SK-N-DZ (cell line): ENCODE data around the gene SLX9. TPM values are rescaled to one million over a fixed set of nuclear protein-coding genes. Genes with fewer than 3 reads are reported as not detected.

Experiments used
- DNase-seq: peaks from one replicate; pipeline ENCODE4 v3.0.0-alpha.2; 2015; ENCODE audit warnings: low spot score
- polyA plus RNA-seq, 2 experiments: library from polyadenylated mRNA; depleted of rRNA; stranded (reverse); fragments of >200 nt; gene quantifications; 2 replicates each; pipeline ENCODE4 v1.2.3, GENCODE V29; 2014

The SLX9 gene, protein sequence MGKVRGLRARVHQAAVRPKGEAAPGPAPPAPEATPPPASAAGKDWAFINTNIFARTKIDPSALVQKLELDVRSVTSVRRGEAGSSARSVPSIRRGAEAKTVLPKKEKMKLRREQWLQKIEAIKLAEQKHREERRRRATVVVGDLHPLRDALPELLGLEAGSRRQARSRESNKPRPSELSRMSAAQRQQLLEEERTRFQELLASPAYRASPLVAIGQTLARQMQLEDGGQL
- 17.1 and 23.9 TPM in 2 replicates for polyA plus RNA-seq (2014; cell fraction: cytosol; rRNA removed)
- 12.7 and 14.2 TPM in 2 replicates for polyA plus RNA-seq (2014; cell fraction: nucleus; rRNA removed)

DNA sequence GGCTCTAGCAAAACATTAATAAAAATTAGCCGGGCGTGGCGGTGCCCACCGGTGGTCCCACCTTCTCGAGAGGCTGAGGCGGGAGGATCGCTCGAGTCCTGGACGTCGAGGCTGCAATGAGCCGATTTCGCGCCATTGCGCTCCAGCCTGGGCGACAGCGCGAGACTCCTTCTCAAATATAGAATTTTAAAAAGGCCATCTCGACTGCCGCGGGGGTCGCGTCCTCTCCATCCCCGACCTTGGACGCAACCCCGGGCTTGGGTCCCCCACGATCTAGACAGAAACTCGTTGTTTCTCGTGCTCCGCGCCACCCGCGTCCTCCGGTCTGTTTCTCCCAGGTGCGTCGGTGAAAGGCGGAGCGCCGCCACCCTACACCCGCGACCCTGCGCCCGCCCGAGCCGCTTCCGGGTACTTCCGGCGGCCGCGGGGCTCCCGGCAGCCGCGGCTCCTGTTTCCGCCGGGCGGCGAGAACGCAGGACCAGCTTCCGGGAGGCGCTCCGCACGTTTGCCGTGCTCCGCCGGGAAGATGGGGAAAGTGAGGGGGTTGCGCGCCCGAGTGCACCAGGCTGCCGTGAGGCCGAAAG, at the start of gene SLX9:
Gene SLX9, plus strand, starts transcription at position 498 of the 584 bp plus-strand sequence. Its CDS starts 29 bp downstream, at position 527.
- DNase-seq = peak; percentile 74

DNA sequence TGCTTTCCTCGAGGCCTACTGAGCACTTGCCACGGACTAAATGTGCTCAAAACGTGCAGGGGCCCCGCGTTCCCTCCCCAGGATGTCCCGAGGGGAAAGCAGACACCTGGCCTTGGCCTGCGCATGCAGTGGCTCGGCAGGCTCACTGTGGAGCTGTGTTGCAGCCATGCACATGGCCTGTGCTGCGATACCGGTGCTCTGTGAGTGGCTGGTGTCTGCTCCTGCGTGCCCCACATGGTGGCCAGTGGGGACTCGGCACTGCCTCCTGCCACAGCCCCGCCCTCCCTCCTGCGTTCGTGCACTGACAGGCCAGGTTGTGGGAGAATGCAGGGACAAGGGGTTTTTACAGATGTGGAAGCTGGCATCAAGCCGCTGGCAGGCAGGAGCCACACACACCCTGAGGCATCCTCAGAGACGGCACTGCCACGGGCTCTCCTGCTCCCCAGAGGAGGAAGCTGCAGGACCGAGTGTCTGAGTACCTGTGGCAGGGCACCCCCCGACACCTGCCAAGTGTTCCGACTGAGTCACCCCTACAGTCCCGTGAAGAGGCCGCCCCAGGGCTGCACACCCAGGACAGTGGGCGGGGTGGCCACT, 49.4 kb upstream of the SLX9 start:
- peak; percentile 60 for DNase-seq

DNA sequence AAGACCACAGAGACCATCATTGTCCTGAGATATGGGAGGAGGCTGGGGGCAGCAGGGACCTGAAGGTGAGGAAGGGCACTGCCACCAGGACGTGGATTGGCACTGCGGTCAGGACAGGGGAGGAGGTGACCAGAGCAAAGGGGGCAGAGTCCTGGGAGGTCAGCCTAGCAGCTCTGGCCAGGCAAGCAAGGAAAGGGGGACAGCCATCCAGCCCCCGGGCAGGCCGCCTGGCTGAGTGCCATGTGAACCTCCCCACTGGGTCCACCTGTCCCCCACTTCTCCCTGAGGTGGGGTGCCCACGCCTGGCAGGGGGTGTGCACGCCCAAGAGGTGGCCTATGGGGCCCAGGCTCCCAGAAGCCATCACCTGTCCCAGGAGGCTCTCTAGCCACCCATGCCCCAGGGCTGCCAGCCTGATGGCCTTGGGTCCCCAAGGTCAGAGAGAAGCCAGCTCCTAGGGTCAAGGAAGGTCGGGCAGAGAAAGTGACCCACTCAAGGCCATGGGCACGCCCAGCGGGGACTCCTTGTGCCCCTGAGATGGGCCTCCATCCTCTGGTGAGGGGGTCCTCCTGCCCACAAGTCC, 48.8 kb upstream of the SLX9 start:
- DNase-seq = no peak

DNA sequence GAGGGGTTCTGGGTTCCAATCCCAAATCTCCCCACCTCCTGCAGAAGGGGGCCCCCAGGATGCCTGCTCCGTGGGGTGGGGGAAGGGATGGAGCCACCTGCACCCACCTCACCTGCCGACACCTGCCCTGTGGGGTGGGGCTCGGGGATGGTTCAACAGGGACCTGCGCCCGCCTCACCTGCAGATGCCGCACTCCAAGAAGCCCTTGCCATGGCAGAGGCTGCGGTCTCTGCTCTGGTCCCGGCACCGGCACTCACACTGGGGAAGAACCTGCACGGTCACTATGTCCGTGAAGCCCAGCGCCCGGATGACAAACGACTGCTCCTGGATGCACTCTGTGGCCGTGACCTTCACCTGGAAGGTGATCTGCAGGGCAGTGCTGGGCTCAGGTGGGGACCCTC, 48.2 kb upstream of the SLX9 start:
- no peak for DNase-seq

DNA sequence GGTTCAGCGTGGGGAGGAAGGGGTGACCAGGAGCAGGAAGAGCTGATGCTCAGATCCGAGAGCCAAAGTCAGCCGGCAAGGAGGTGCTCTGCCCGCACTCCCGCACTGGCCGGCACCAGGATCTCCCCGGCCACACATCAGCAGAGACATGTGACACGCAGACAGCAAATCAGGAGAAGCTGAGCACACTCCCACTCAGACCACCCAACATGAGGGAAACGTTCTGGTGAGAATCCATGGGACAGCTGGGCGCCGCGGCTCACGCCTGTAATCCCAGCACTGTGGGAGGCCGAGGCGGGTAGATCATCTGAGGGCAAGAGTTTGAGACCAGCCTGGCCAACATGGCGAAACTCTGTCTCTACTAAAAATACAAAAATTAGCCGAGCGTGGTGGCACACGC, 47.7 kb upstream of the SLX9 start:
- DNase-seq = no peak

DNA sequence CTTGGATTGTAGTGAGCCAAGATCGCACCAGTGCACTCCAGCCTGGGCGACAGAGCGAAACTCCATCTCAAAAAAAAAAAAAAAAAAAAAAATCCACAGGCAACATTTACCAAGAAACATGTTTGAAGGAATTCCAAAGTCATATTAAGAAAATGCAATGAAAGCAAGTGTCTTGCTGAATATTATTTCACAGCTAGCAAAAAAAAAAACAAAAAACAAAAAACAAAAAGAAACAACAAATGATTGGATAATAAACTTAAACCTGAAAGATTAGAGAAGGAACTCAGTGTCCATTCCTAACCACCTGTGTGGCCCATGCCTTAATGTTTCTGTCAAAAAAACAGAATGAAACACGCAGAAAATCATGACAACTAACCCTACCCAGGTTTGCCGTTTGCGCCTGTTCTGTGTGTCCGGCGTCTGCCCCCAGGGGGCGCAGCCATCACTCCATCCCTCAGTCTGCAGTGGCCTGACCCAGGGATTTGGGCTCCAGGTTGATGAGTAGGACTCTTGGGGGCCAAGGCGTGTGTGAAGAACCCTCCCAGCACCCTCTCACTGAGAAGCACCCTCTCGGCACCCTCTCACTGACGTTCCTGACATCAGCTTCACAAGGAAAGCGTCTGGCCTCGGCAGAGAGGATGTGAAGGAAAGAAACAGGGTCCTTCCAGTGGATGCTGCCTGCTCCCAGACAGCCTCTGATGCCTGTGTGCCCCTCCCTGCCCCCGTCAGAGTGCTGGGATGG, 47.1 kb upstream of the SLX9 start:
- DNase-seq = peak; percentile 40

DNA sequence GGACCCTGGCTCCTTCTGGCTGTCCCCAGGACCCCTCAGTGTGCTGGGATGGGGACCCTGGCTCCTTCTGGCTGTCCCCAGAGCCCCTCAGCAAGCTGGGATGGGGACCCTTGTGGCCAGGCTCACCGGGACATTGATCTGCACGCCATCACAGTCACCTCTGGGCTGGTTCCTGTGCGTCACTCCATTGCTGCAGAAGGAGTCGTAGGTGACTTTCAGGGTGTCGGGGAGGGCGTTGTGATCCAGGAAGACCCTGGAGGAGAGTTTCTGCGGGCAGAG, 46.6 kb upstream of the SLX9 start:
- no peak for DNase-seq

DNA sequence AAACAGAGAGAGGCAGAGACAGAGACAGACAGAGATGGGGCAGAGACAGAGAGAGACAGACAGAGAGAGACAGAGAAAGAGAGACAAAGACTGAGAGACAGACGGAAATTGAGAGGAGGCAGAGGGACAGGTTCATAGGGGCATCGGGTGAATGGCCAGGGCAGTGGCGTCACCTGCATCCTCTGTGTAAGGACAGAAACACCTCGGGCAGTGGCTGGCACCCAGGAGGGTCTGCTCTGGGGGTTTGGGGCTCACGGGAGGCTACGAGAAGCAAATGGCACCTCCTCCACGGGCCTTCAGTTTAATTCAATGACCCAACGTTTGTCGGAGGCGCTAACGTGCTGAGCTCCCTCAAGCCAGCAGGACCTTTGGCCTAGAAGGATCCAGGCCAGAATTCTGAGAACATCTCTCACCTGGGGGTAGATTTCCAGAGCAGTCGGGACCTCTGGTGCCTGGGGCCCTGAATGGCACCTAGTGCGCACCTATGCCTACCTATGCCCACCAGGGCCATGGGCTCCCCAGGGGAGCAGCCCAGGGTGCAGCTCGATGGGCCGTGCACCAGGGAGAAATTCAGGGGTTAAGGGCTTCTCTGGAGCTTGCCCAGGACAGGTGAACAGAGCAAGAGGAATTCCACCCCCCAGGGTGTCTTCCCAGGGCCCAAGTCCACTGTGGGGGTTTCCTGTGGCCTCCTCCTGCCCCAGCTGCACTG, 45.7 kb upstream of the SLX9 start:
- no peak for DNase-seq

DNA sequence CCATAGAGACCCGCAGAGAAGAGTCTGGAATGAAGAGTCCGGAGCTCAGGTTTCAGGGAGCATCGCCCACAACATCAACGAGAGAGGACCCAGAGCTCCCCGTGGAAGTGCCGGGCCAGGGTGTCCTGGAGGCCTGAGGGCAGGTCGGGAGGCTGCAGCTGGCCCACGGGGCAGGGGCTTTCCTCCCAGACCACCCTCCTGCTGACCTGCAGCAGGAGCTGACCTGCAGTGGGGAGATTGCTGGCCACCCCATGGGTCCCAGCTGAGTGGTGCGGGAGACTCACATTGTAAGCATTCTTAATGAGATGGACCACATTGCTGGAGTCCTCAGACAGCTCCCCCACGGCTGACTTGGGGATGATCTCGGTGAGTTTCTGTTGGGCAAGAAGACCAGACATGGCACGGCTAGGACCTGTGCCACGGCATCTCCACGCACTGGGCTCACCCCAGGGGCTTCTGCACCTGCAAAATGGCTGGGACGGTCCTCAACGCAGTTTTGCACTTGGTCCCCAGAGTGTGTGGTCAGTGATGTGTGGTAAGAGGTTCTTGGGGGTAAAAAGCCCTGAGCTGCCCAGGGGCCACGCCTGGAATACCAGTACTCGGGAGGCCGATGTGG, 45.0 kb upstream of the SLX9 start:
- no peak for DNase-seq

DNA sequence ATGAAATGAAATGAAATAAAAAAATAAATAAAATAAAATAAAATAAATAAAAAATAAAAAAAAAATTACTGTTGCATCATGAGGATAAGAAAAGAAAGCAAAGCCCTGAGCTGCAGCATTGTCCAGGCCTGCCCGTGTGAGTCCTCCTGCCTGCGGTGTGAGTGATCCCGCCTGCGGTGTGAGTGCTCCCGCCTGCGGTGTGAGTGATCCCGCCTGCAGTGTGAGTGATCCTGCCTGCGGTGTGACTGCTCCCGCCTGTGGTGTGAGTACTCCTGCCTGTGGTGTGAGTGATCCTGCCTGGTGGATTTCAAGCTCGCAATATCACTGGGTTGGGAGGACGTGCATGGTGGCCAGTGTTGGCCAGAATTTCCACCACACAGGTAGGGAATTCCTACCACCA, 44.0 kb upstream of the SLX9 start:
- DNase-seq = no peak

DNA sequence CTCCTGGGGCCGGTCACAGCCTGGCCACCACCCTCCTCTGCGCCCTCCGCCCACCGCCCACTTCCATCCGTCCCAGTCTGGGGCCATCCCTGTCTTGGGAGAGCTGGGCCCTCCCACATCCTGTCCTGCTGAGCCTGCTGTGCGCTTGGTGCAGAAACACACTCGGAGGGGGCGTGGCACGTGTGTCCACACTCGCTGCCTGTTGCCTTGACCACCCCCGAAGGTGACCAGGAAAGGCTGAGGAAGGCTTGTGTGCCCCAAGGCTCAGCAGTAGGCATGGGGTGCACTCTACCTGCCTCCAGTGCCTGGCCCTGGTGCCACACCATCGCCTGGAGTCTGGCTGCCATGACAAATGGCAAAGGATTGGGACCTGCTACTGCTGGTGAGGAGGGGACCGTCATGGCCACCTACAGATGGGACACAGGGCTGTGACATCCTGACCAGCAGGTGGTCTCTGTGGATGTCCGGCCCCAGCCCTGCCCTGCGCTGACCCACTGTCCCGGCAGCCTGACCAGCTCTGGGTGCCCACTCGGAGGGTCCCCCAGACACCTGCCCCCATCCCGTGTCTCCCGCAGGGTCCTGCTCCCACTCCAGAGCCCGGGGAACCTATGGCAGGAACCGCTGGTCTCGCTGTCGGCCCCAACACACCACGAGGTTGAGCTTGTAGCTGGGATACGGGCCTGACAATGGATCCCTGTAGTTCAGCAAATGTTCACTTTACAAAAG, 43.1 kb upstream of the SLX9 start:
- DNase-seq = no peak

DNA sequence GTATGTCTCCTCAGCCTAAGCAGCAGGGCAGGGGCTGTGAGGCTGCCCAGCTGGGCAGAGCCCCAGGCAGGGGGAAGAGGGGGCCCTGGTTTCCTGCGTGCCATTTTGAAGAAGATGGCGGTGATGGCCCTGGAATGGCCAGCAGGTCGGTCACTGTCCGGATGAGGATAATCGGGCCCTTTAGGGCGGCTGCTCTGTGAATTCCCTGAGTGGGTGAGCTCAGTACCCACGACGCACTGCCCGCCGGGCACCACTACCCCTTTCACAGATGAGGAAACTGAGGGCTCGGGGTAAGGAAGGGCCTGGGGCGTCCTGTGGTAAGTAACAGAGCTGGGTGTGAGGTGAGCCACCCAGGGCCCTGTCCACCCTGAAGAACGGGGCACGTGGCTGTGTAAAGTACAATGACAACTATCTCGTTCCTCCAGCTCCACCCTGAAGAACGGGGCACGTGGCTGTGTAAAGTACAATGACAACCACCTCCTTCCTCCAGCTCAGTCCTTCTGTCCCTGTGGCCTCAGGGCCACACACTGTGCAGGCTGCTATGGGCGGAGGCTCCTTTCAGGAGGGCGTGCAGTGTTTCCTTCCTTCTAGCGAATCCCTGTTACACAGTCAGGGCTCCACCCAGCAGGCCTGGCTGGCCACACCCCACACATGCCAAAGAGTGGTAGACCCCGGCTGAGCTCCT, 42.4 kb upstream of the SLX9 start:
- DNase-seq = no peak

DNA sequence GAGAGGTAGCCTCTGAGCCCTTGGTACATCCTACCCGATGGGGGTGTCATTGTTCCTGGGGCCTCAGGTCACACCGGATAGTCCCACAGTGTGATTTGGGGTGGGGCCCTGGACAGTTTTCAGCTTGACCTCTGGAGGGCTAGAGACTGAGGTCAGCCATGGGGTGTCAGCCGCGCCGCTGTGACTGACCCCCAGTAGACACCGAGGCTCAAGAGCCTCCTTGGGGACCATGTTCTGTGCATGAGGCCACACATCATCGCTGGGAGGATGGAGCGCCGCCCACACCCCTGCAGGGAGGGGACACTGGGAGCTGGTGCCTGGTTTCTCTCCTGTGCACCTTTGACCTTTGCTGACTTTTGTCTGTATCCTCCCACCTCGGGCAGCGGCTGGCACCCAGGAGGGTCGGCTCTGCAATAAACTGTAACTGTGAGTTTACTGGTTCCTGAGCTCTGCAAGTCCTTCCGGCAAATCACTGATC, 41.8 kb upstream of the SLX9 start:
- no peak for DNase-seq

DNA sequence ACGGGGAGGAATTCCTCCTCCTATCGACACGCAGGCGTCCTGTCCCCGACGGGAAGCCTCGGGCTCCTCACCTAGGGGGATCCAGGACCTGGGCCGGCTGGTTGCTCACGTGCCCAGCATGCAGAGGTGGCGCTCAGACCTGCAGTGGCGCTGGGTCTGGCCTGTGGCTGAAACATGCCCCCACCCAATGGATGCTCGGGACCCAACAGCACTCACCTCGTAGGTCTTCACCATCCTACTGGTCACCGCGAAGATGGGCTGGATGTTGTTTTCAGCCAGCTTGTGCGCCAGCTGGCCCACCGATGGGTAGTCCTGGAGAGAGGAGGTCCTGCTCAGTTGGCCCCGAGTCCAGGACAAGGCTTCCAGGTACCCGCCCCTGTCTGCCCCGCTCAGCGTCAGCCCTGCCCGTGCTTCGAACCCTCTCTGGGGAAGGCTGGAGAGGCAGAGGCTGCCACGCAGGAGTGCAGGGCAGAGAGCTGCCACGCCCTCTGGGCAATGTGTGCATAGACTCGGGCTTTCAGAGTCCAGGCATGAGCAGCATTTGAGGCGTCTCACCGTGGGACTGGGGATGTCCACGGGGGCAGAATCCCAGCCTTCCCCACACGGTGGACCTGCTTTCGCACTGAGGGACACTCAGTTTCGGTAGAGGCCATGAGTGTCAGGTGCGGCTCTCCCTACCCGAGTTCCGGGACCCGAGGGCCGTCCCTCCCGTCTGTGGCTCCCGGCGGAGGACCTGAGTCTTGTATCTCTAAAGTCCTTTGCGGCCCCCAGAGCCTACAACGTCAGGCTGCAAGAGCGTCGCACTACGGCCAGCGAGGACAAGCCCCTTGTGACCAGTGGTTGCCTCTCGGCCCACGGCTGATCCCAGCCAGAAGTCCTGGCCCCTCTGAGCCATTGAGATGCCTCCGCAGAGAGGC, 40.7 kb upstream of the SLX9 start:
- no peak for DNase-seq

DNA sequence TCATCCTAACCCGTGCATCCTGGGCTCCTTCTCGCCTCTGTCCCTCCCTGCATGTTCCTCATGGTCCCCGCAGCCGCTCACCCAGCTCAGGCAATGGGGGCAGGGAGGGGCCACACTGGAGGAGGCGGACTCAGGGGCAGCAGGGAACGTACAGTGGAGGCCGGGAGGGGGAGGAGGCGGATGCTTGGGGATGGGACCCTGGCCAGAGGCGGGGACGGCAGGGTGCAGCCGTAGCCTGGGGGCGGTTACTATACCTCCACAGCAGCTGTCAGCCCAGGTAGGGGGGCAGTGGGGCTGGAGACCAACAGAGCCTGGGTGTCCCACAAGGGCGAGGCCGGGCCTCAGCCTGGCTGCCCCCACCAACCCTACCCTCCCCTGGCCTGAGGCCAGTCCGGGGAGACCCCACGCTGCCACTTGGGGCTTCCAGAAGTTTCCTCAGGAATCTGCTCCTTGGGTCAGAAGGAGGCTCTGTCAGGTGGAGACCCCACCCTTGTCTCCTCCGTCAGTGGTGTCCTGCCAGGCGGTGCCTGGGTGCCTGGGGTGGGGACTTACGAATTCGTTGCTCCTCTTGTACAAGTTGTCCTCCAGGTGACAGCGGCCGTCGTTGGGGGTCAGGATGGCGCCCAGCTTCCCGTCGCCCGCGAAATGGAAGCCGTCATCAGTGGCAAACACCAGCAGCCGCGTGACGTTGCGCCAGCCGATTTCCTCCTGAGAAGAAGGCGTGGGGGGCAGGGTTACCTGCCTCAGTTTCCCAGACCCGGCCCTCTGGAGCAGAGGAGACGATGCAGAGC, 39.9 kb upstream of the SLX9 start:
- DNase-seq = no peak

DNA sequence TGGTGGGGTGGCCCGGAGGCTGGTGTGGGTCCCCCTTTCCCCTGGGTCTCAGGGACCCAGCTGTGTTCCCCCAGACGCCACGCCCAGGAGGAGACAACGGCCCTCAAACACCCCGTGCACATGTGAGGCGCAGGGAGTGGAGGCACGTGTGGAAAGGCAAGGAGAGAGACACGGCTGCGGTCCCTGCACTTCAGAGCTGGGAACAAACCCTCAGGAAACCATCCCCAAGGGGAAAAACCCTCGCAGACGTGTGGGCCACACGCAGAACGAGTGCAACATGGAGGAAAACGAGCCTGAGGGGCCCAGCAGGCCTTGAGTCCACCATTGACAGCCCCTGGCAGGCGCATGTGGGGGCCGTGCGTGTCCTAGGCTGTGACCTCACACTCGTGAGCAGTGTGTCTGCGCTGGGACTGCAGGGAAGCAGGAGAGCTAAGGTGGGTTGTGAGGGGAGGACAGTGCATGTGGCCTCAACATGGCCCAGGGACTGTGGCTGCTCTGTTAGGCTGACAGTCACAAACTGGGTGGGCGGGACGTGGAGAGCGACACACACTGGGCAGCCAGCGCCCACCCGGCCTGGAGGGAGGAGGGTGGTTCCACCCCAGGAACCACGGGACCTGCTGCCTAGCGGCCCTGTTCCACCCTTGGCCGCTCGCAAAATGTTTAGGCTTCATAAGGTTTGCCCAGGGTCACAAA, 39.1 kb upstream of the SLX9 start:
- DNase-seq = no peak

DNA sequence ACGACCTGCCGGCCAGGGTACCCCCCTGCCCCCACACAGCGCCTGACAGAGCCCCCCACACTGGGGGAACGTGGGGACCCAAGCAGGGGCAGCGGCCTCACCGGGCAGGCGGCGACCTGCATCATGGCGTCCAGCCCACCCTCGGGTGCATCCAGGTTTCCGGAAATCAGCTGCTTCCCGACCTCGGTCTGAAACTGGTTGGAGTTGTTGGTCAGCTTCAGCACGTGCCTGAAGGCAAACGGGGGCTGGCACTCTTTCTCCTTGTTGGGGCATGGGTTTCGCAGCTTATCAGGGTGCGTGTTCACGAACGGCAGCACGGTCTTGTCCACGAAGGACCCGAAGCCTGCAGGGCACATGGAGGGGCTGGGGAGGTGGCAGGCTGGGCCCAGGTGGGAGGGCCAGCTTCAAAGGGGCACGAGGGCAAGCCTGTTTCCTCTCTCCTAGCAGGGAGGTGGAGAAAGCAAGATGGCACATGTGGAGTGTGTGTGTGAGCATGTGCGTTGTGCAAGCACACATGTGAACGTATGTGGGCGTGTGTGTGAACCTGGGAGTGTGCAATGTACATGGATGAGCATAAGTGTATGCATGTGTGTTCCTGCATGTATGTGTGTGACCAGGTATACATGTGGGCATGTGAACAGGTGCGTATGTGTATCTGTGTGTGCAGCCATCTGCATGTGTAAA, 38.3 kb upstream of the SLX9 start:
- DNase-seq = no peak
